ENCODE measurements around the gene ABR. TPM values are rescaled to one million over a fixed set of nuclear protein-coding genes. Genes with fewer than 3 reads are reported as not detected.

ABR gene
- total RNA-seq, 1 experiment from 2014 or later, result 57.4 TPM

GRCh38 chr17:962166-962565 lies 217.6 kb downstream of the ABR start:
- no peak for DNase-seq (ENCODE audit: low read depth)

GRCh38 chr17:958712-959451 lies 220.9 kb downstream of the ABR start:
- DNase-seq (ENCODE audit: low read depth), result no peak

DNA sequence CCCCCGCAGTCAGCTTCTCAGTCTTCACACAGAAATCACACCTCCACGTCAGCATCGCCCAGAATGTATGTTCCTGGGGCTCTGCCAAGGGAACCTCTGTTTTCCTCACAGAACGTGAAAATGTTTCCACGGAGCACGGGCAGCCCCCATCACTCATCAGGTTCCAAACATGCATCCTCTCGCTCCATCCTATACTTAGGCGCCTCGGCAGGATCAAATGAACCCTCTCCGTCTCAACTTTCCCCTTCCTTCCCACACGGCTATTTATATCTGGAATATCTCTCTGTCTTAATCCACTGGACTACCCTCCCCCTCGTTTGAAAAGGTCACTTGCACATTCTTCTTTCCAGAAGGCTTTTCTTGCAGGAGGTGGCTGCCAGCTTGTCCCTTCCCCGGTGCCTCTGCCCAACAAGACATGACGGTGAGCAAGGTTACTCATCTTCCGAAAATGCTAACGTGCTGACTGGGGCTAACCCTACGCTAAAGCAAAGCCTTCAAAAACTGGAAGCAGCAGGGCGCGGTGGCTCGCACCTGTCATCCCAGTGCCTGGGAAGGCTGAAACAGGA lies 221.8 kb downstream of the ABR start:
- no peak for DNase-seq (ENCODE audit: low read depth)

GRCh38 chr17:956905-957304 lies 222.9 kb downstream of the ABR start:
- DNase-seq (ENCODE audit: low read depth), result peak; percentile 55

- peak; percentile 79 for DNase-seq (ENCODE audit: low read depth)
Measured at GRCh38 chr17:954431-955164, 225.2 kb downstream of the ABR start.

DNA sequence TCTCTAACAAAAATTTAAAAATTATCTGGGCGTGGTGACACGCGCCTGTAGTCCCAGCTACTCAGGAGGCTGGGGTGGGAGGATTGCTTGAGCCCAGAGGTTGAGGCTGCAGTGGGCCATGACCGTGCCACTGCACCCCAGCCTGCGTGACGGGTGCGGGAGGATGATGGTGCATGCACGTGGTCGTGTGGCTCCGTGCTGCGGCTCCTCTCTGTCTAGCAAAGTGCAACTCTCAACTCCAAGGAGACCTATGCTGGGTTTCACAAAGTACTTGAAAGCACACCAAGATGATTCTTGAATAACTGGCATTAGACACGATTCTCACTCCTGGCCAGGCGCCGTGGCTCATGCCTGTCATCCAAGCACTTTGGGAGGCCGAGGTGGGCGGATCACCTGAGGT lies 226.0 kb downstream of the ABR start:
- DNase-seq (ENCODE audit: low read depth), result no peak

Other genes starting within 250 kb of the ABR start
- 45.9 and 60.5 TPM in 2 replicates for gene NXN, start 200.2 kb downstream of the ABR start, total RNA-seq (2014; rRNA removed; shearing (Covaris generic))
- gene TIMM22, start 182.9 kb downstream of the ABR start, total RNA-seq (2014; rRNA removed; shearing (Covaris generic)), result 36.0 and 37.4 TPM in 2 replicates
- not detected in 2 replicates for gene BHLHA9, start 90.5 kb upstream of the ABR start, total RNA-seq (2014; rRNA removed; shearing (Covaris generic))
- gene TRARG1, start 99.7 kb upstream of the ABR start, total RNA-seq (2014; rRNA removed; shearing (Covaris generic)), result not detected in 2 replicates
- 772 and 1,216 TPM in 2 replicates for gene YWHAE, start 220.2 kb upstream of the ABR start, total RNA-seq (2014; rRNA removed; shearing (Covaris generic))

All from Daoy (cell line).